GM13977 (cell line): Measurements from ENCODE around the gene ZNF835.

Source experiments
- DNase-seq: peaks from one replicate; pipeline ENCODE4 v3.0.0; 2012; ENCODE audit warnings: low spot score
- in situ Hi-C: fragments of 300-500 bp; cut with MboI; formaldehyde crosslinking; loops from one replicate; pipeline ENCODE4 v1.12.0; 2022; ENCODE audit warnings: low sequenced_read_pairs, low pct_unique_long_range_greater_than_20kb, mixed read lengths, inconsistent platforms; ENCODE audit not compliant: unreplicated experiment
- TF ChIP-seq, protein P1 (sequence below): IDR thresholded peaks from 2 replicates; pipeline ENCODE4 v1.5.1; 2012; ENCODE audit warnings: mild to moderate bottlenecking, control low read depth; ENCODE audit not compliant: insufficient read depth; ENCODE audit errors: extremely low read depth, missing control alignments

ZNF835 gene

DNA sequence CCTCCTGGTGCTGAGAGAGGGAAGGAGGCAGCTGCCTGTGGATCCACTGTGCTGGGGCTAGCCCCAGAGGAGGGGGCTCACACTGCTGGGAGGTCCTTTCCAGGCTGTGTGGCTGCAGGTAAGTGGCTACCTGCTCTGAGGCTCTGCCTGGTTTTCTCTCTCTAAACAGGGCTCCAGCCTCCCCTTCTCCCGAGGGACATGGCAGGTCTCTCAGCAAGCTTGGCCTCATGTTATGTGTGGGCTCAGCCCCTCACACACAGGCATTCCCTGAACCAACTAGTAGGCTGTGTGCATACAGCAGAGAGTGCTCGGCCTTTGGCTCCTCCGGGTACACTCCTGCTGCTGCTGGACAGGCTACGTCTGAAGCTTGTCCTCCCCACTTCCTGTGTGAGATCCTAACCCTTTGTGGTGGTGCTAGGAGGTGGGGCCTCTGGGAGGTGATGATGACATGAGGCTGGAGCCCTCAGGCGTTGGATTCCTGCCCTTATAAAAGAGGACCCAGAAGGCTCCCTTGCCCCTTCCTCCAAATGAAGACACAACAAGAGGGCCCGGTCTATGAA, 4.2 kb downstream of the ZNF835 start:
- TF ChIP-seq, protein P1, sequence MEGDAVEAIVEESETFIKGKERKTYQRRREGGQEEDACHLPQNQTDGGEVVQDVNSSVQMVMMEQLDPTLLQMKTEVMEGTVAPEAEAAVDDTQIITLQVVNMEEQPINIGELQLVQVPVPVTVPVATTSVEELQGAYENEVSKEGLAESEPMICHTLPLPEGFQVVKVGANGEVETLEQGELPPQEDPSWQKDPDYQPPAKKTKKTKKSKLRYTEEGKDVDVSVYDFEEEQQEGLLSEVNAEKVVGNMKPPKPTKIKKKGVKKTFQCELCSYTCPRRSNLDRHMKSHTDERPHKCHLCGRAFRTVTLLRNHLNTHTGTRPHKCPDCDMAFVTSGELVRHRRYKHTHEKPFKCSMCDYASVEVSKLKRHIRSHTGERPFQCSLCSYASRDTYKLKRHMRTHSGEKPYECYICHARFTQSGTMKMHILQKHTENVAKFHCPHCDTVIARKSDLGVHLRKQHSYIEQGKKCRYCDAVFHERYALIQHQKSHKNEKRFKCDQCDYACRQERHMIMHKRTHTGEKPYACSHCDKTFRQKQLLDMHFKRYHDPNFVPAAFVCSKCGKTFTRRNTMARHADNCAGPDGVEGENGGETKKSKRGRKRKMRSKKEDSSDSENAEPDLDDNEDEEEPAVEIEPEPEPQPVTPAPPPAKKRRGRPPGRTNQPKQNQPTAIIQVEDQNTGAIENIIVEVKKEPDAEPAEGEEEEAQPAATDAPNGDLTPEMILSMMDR, result no peak
- no peak for DNase-seq
- in situ Hi-C loops, result no loop called here

DNA sequence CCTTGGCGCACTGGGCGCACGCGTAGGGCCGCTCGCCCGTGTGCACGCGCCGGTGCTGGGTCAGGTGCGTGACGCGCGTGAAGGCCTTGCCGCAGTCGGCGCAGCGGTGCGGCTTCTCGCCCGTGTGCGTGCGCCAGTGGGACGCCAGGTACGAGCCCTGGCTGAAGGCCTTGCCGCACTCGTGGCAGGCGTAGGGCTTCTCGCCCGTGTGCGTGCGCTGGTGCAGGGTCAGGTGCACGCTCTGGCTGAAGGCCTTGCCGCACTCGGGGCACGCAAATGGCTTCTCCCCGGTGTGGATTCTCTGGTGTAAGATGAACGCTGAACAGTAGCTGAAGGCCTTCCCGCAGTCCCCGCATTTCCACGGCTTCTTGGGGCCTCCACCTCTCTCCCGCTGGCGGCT, 7.0 kb downstream of the ZNF835 start:
- TF ChIP-seq, protein P1, result no peak
- in situ Hi-C loops, result no loop called here
- DNase-seq, result no peak

DNA sequence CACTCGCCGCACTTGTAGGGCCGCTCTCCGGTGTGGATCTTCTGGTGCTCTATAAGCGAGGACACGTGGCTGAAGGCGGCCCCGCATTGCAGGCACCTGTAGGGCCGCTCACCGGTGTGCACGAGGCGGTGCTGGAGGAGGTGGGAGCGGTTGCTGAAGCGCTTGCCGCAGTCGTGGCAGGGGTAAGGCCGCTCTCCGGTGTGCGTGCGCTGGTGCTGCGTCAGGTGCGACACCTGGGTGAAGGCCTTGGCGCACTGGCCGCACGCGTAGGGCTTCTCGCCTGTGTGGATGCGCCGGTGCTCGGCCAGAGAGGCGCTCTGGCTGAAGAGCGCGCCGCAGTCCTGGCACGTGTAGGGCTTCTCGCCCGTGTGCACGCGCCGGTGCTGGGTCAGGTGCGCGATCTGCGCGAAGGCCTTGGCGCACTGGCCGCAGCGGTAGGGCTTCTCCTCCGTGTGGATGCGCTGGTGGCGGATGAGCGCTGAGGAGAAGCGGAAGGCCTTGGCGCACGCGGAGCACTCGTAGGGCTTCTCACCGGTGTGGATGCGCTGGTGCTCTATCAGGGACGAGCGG, 7.5 kb downstream of the ZNF835 start:
- in situ Hi-C loops, result no loop called here

DNA sequence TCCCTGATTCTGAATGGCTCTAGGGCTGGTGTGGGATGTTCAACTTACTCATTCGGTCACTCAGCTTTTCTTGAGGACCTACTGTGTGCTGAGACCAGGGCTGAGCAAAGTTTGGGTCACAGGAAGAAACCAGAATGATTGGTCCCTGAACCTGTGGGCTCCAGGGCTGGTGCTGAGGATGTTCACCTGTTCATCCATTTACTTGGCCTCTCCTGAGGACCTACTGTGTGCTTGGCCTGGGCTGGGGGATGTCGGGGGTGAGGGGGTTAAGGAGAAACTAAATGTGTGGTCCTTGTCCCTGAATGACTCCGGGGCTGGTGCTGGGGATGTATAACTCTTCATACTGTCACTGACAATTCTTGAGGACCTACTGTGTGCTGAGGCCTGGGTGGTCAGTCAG, 10.3 kb downstream of the ZNF835 start:
- no peak for DNase-seq
- in situ Hi-C loops, result no loop called here

More for the DNA sequence above, 7.5 kb downstream of the ZNF835 start:
- DNase-seq, result no peak
- TF ChIP-seq, protein P1, result no peak

DNA sequence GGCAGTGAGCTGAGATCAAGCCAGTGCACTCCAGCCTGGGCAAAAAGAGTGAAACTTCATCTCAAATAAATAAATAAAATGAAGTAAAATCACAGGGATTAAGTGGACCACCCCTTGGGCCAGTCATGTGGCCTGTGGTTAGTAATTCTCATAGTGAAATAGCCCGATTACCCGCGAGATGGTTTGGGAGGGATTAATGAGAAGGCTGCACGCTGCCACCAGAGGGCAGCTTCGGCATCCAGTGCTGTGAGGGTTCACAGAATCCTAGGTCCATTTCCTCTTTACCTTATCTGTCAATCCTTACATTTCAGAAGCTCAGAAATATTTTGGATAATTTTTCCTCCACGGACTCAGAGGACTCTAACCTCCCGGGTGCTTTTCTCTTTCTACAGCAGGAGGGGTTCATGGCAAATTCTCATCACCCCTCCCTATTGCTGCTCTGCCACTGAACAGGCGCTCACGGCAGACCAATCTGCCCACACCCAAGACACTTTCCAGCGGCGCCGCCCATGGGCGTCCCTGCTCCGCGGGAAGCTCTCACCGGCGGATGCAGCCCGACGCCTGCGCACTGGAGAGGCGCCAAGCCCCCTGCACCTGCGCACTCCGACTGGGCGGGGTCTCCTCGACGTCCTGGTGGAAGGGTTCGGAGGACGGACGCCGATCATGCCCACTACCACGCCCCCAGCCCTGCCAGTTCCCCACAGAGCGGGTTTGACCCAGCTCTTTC, 11.0 kb downstream of the ZNF835 start:
- TF ChIP-seq, protein P1, result no peak
- DNase-seq, result no peak

More for the DNA sequence above, 10.3 kb downstream of the ZNF835 start:
- TF ChIP-seq, protein P1, result no peak

DNA sequence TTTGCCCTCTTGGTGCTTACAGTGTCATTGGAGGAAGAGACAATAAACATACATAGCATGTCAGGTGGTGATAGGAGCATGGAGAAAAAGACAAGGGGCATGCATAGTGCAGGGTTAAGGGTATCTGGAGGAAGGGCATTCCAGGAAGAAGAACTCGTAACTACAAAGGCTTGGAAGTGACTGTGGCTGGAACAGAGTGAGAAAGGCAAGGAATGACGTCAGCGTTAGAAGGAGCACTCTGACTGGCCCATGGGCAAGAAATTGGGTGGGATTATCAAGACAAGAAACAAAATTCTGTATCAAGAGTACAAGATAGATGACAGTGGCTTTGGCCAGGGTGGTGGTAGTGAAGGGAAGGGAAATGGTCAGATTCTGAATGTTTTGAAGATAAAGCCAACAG, 17.4 kb downstream of the ZNF835 start:
- in situ Hi-C loops, result no loop called here
- TF ChIP-seq, protein P1, result no peak
- no peak for DNase-seq

More for the DNA sequence above, 11.0 kb downstream of the ZNF835 start:
- in situ Hi-C loops, result no loop called here
